GM21619 (cell line): Measurements from ENCODE around the gene PIK3R2.
"Not testable (repeated sequence)": the region's sequence is repeated elsewhere in the genome, so short reads cannot be mapped to it uniquely, and the experiment has no call there.

ENCODE experiments used
- ATAC-seq: cut with Tn5 transposase; IDR thresholded peaks from one replicate; pipeline ENCODE4 v1.9.1; 2021; ENCODE audit not compliant: unreplicated experiment

Gene PIK3R2

GRCh38 chr19:18152442-18152816 is 534 bp upstream of the PIK3R2 start:
- ATAC-seq, result peak; percentile 56

- ATAC-seq, result peak; percentile 3
Measured at GRCh38 chr19:18153556-18154134, 682 bp downstream of the PIK3R2 start.

GRCh38 chr19:18155095-18156087 is 2.4 kb downstream of the PIK3R2 start:
- no peak for ATAC-seq

GRCh38 chr19:18156268-18156667 is 3.3 kb downstream of the PIK3R2 start:
- ATAC-seq, result no peak

- no peak for ATAC-seq
Measured at GRCh38 chr19:18156841-18157464, 4.0 kb downstream of the PIK3R2 start.

- ATAC-seq, result no peak
Measured at GRCh38 chr19:18157465-18158063, 4.6 kb downstream of the PIK3R2 start.

- ATAC-seq, result no peak
Measured at GRCh38 chr19:18158467-18158866, 5.5 kb downstream of the PIK3R2 start.

GRCh38 chr19:18159059-18159616 is 6.2 kb downstream of the PIK3R2 start:
- not testable (repeated sequence) for ATAC-seq

GRCh38 chr19:18159810-18160209 is 6.8 kb downstream of the PIK3R2 start:
- no peak for ATAC-seq

- no peak for ATAC-seq
Measured at GRCh38 chr19:18160493-18160970, 7.6 kb downstream of the PIK3R2 start.

- no peak for ATAC-seq
Measured at GRCh38 chr19:18160971-18161635, 8.1 kb downstream of the PIK3R2 start.

GRCh38 chr19:18161636-18162002 is 8.7 kb downstream of the PIK3R2 start:
- no peak for ATAC-seq

GRCh38 chr19:18164072-18164471 is 11.1 kb downstream of the PIK3R2 start:
- no peak for ATAC-seq

GRCh38 chr19:18165794-18166544 is 13.0 kb downstream of the PIK3R2 start:
- ATAC-seq, result no peak

GRCh38 chr19:18167011-18167410 is 14.0 kb downstream of the PIK3R2 start:
- no peak for ATAC-seq

- no peak for ATAC-seq
Measured at GRCh38 chr19:18167975-18168645, 15.1 kb downstream of the PIK3R2 start.

GRCh38 chr19:18168673-18169381 is 15.9 kb downstream of the PIK3R2 start:
- no peak for ATAC-seq

- no peak for ATAC-seq
Measured at GRCh38 chr19:18170714-18171255, 17.8 kb downstream of the PIK3R2 start.
